Jurkat, Clone E6-1 (cell line): ENCODE data around the gene AMIGO3.
"Not testable (repeated sequence)": the region's sequence is repeated elsewhere in the genome, so short reads cannot be mapped to it uniquely, and the experiment has no call there.

Experiments used
- DNase-seq: peaks from one replicate; pipeline ENCODE4 v3.0.0-alpha.2; 2011; ENCODE audit warnings: low read depth, low spot score
- H3K4me3 ChIP-seq: 2 replicates; pipeline ENCODE4 v1.5.1; 2011; ENCODE audit warnings: mild to moderate bottlenecking, low read length, control low read depth, moderate library complexity

The AMIGO3 gene

DNA sequence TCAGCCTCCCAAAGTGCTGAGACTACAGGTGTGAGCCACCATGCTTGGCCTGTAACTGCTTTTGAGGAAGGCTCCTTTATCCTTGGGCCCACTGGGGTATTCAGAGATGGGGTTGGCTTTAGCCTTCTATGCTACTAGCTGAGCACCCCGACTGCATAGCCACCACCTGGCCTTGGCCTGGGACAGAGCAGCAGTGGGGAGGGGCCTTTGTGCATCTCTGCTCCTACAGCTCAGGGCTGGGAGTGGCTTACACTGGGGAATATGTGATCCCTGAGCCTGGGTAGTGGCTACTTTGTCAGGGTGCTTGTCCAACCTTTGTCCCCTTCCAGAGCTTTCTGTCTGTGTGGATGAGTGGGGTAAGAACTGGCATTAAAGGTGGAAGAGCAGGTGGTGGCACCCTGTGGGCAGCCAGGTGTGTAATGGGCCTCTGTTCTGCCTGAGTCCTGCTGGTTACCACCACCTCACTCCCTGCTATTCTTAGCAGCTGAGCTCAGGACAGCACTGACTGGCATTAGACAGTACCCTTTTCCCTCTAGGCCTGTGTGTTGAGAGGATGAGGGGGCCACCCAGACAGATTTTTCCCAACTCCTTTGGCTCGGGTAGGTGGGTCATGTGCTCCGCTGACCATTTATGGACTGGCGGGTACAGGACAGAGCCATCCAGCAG lies 24.0 kb downstream of the AMIGO3 start:
- DNase-seq, H3K4me3 ChIP-seq: not testable (repeated sequence)

DNA sequence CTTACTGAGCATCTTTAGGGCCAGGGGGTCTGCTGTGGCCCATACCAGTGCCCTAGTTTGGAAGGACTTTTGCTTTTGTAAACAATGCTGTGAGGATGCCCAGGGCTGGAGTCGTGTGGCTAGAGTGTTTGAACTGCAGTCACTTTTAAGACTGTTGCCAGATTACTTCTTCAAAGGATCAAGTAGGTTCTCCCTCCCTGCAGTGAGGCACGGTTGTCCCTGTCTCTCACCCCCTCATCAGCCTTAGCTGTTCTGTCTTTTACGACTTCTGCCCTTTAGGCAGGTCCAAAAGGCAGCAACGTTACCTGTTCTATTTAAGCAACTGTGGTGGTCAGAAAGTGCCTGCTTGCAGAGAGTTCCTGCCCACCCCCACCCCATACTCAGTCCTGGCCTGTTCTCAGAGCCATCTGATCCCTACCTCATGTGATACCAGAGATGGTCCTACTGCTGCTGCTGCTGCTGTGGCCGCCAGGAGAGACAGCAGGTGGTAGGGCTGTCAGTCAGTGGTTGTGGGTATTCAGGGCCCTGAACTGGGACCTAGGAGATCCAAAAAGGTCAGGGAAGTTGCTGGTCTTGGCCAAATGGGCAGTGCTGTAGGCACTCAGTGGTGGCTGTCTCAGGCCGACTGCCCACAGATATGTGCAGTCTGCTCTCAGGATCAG lies 24.9 kb downstream of the AMIGO3 start:
- H3K4me3 ChIP-seq, DNase-seq: not testable (repeated sequence)

- DNase-seq, H3K4me3 ChIP-seq: not testable (repeated sequence)
Measured at GRCh38 chr3:49691481-49691880, 28.0 kb downstream of the AMIGO3 start.

- DNase-seq, H3K4me3 ChIP-seq: not testable (repeated sequence)
Measured at GRCh38 chr3:49690856-49691255, 28.6 kb downstream of the AMIGO3 start.

DNA sequence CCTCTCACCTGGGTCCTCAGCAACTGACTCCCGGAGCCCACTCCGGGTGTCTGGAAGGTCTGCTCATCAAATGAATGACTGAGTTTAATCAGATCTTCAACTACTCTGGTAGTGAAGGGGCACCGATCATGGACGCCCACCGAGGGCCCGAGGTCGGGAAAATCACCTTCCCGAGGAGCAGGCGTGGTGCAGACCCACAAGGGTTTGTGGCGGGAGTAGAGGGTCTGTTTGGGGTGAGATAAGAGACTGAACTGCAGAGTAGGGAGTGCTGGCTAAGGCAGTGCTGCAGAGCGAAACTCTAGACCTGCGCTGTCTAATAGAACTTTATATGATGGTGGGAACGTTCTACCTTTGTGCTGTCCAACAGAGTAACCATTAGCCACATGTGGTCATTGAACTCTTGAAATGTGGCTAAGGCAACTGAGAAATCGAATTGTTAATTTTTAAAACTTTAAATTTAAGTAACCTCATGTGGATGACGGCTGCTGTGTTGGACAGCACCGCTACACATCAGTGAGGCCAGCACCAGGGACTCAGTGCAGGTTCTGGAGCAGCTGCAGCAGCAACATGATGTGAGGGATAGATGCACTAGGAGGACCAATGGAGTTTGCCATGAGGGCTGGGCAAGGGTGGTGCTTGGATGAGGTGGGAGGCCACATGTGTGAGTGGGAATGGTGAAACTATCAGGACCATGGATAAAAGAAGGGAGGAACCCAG lies 29.4 kb downstream of the AMIGO3 start:
- not testable (repeated sequence) for DNase-seq
- H3K4me3 ChIP-seq: peak overlapping the region; percentile 86

DNA sequence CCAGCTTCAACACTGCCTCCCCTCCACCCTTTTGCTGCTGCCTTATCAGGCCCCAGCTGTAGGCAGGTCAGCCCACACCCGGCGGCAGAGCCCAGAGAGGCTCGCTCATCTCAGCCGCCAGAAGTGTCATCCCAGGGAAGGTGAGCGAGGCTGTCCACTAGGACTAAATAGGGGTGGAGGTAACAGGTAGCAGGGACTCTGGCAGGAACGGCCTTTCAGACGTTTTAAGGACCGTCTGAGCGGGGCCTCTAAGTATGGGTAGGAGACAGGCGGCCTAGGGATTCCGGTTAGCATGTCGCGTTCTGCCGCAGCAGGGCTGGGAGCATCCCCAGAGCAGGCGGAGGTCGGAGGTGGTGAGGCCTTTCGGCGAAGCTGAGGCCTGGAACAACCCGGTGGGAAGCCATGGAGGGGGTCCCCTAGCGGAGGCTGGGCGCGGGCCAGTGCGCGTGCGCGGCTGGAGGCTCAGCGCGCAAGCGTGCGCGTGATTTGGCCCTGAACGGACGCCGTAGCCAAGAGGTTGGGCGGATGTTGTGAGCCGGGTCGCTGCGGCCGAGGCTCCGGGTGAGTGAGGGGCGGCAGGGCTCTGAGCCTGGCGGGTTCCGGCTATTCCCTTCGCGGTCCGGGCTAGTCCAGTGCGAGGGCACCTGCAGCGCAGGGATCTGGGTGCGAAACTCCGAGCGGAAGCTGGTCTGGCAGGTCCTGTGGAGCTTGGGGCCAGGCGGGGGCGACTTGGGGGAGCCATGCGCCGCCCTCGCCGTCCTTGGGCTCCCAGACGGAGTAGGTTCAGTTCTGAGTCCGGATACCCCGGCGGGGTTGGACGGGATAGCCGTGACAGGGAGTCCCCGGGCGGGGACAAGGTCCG lies 30.2 kb downstream of the AMIGO3 start, which contains the start of the genes MST1 and RNF123:
MST1 (minus strand) TSS at position 429 of the 862 bp plus-strand sequence. CDS start 783 bp downstream, outside the sequence.
RNF123 (plus strand) TSS at position 512 of the 862 bp plus-strand sequence. CDS start 1,609 bp downstream, outside the sequence.
- peak within 1 kb of the TSS; percentile 86 for H3K4me3 ChIP-seq
- peak; percentile 86 for DNase-seq

- H3K4me3 ChIP-seq: peak overlapping the region; percentile 86
- not testable (repeated sequence) for DNase-seq
Measured at GRCh38 chr3:49688338-49689045, 31.0 kb downstream of the AMIGO3 start.

DNA sequence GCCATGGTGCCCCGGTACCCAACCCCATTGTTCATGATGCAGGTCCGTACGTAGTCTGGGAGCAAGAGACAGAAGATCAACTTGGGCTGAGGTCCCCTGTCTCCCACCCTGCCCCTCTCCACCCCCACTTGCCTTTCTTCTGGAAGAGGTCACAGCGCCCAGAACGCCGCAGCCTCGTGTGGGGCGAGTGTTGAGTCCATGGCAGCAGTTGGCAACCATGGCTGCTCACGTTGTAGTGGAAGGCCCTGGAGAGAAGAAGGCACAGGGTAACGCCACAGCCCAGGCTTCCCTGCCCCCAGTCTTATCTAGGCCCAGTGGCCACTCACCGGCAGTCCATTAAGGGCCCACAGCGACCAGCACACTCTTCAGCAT lies 32.1 kb downstream of the AMIGO3 start:
- DNase-seq, H3K4me3 ChIP-seq: not testable (repeated sequence)

DNA sequence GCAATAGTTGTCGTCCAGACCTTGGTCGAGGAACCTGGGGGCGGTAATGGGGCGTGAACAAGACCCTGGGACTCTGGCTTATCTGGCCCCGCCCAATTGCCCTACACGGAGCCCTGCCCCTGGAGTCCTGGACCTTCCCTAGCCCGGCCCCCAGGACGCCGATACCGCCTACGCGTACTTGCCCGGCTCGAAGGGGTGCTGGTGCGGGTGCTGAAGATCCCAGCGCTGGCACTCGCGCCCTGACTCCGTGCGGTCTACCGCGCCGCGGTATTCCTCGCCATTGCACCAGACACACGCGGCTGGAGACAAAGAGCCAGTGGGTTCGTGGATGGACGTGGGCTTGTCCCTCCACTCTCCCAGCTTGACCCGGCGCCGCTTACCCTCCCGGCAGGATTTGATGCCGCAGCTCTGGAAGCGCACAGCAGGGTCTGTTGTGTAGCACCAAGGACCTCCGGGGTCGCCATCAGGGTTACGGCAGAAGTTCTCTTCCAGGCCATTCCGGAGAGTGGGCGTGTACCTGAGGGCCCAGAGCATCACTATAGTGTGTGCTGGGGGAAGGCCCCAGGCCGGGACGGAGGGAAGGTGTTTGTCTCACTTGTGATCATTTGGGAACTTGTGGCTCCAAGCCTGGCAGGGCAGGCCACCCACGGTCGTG lies 32.6 kb downstream of the AMIGO3 start:
- DNase-seq, H3K4me3 ChIP-seq: not testable (repeated sequence)

DNA sequence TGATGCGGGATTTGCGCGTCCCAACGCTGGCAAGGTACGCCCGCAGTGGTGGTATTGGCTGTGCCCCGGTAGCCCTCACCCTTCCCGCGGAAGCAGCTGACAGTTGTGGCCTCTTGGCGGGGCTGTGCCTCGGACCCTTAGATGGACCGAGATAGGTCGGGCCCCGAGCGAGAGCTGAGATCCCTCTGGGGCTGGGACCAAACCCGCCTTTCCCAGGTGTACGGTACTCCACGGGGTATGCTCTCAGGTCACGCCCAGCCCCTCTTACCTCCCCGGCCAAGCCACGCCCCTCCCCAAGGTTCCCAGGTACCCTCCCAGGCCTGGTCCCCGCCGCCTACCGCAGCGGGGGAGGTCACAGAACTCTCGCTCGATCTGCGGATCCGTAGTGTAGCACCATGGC lies 33.1 kb downstream of the AMIGO3 start:
- not testable (repeated sequence) for H3K4me3 ChIP-seq, DNase-seq

DNA sequence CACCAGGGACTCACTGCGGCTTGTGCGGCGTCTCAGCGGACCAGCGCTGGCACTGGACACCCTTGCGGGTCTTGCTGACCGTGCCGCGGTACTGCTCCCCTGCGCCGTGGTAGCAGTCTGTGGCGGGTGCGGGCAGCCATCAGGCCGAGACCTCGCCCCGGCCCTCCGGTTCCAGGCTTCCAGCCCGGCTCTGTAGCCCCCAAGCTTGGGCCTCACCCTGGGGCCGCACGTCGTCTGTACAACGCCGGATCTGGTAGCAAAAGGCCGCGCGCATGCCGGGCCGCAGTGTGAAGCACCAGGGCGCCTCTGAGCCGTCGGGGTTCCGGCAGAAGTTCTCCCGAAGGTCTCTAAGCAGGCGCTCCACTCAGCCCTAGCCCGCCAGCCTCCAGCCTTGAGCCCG lies 33.6 kb downstream of the AMIGO3 start:
- H3K4me3 ChIP-seq, DNase-seq: not testable (repeated sequence)

- not testable (repeated sequence) for H3K4me3 ChIP-seq, DNase-seq
Measured at GRCh38 chr3:49685103-49685502, 34.4 kb downstream of the AMIGO3 start.

DNA sequence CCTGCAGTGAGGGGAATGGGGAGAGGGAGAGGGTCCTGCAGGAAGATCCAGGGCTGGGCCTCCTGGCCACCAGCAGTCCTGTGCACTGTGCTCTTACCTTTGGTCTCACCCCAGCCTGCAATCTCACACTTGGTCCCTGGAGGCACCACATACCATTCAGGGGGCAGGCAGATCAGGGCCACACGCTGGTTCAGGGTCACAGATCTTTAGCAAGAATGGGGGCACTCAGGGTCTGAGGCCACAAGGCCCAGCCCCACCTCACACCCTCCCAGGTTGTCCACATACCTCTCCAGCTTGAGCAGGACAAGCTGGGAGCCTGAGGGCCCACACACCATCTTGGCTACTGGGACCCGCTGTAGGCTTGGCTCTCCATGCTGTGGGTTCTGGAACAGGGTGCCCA lies 35.0 kb downstream of the AMIGO3 start:
- not testable (repeated sequence) for H3K4me3 ChIP-seq, DNase-seq

DNA sequence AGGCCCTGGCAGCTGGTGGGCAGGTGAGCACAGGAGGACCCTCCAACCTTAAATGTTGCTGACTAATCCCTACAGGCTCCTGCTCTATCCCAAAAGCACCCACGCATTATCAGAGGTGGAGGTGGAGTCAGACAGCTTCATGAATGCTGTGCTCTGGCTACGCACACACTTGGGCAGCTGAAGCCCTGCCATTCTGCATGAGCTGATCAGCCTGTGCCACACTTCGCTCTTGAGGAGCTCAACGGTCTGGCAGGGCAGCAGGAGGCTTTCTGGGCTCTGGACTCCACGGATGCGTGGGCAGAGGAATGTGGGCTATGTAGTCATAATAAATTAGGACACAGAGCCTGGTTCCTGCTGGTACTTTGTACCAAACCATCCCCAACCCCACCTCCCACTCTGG lies 36.3 kb downstream of the AMIGO3 start:
- no peak overlapping the region for H3K4me3 ChIP-seq
- DNase-seq: no peak

- no peak for DNase-seq
- H3K4me3 ChIP-seq: no peak overlapping the region
Measured at GRCh38 chr3:49681543-49681942, 37.9 kb downstream of the AMIGO3 start.

DNA sequence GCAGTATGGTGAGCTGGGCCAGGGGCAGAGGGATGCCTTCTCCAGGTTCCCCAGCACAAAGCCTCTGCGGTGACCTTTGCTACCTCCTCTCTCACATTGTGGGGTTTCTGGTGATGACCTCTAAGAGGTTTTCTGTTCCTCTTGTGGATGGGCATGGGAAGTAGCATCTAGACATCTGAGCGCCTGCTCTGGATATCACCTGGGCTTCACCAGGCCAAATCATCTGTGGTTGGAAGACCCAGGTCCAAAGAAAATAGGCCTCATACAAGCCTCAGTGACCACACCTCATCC lies 38.3 kb downstream of the AMIGO3 start:
- DNase-seq: no peak
- no peak overlapping the region for H3K4me3 ChIP-seq

- no peak overlapping the region for H3K4me3 ChIP-seq
- DNase-seq: no peak
Measured at GRCh38 chr3:49680493-49681231, 38.8 kb downstream of the AMIGO3 start.

DNA sequence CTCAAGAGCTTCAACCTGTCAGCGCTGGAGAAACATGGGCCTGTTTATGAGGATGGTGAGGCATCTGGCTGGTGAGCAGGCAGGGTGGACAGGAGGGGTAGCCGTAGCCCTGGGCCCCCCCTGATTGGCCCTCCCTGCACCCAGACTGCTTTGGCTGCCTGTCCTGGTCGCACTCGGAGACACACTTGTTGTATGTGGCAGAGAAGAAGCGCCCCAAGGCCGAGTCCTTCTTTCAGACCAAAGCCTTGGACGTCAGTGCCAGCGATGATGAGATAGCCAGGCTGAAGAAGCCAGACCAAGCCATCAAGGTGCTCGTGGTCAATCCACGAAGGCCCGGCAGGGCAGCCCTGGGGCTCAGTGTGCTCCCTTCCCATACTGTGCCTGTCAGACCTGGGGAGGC lies 43.6 kb downstream of the AMIGO3 start:
- no peak for DNase-seq
- no peak overlapping the region for H3K4me3 ChIP-seq
